Kidney (tissue), 14 donors: Measurements from ENCODE around the gene COX8C. TPM values are rescaled to one million over a fixed set of nuclear protein-coding genes. Genes with fewer than 3 reads are reported as not detected.

Experiments
- DNase-seq, 5 donors: peaks; one replicate each; pipeline ENCODE4 v3.0.0-alpha.2; 2013 to 2020
- FAIRE-seq: peaks from 2 replicates; lab custom pipeline; 2012; peaks lifted over from hg19 to GRCh38; lab: Jason Lieb, UNC
- H3K27ac ChIP-seq, 2 donors: one replicate each; pipeline ENCODE4 v1.7.0; 2013; ENCODE audit warnings: low read depth in 2 of 2, low read length in 2 of 2, inconsistent platforms in 1 of 2
- H3K27me3 ChIP-seq: one replicate; pipeline ENCODE4 v1.7.1; 2013; ENCODE audit warnings: low read length, inconsistent platforms; ENCODE audit not compliant: control insufficient read depth, insufficient read depth
- H3K36me3 ChIP-seq, 3 donors: one replicate each; pipeline versions ENCODE4 v1.7.0 to v1.7.1; 2013; ENCODE audit warnings: low read length in 3 of 3, control low read depth in 1 of 3, inconsistent platforms in 1 of 3; ENCODE audit not compliant: insufficient read depth in 3 of 3, control insufficient read depth in 2 of 3
- H3K4me1 ChIP-seq, 3 donors: one replicate each; pipeline versions ENCODE4 v1.7.0 to v1.7.1; 2013; ENCODE audit warnings: low read length in 3 of 3, inconsistent platforms in 1 of 3, low read depth in 1 of 3; ENCODE audit not compliant: control insufficient read depth in 2 of 3, insufficient read depth in 2 of 3
- H3K4me3 ChIP-seq, 3 donors: one replicate each; pipeline versions ENCODE4 v1.7.0 to v1.8.1; 2013; ENCODE audit warnings: low read length in 3 of 3, control low read depth in 1 of 3, inconsistent platforms in 1 of 3
- H3K9ac ChIP-seq, 3 donors: one replicate each; pipeline versions ENCODE4 v1.7.0 to v1.7.1; 2013; ENCODE audit warnings: low read length in 3 of 3, control low read depth in 1 of 3, inconsistent platforms in 1 of 3
- H3K9me3 ChIP-seq, 3 donors: one replicate each; pipeline versions ENCODE4 v1.7.0 to v1.7.1; 2013; ENCODE audit warnings: low read length in 3 of 3, control low read depth in 1 of 3, inconsistent platforms in 1 of 3; ENCODE audit not compliant: control insufficient read depth in 2 of 3, insufficient read depth in 1 of 3
- CTCF ChIP-seq: IDR thresholded peaks from 3 replicates; pipeline ENCODE4 v1.5.1; 2012; ENCODE audit warnings: mild to moderate bottlenecking, moderate library complexity, borderline replicate concordance; ENCODE audit not compliant: insufficient read depth; ENCODE audit errors: extremely low read depth
- intact Hi-C: fragments of 100-400 bp; cut with DNase I; formaldehyde crosslinking; loops from one replicate; pipeline ENCODE4 v1.11.1; 2022
- polyA plus RNA-seq: library from polyadenylated mRNA; stranded (reverse); fragments of 350-450 nt; fragmentation: Illumina TruSeq; extraction: RNeasy Lipid Tissue Mini Kit (QIAGEN cat#74804); gene quantifications from one replicate; pipeline ENCODE4 v1.2.3, GENCODE V29; 2014; ENCODE audit warnings: low read depth, low replicate concordance; ENCODE audit not compliant: insufficient read depth
- total RNA-seq: library from RNA; stranded (reverse); fragmentation: NEBNext Ultra II Directional; extraction: Animal tissue kit (Norgen Biotek cat#: 25700); gene quantifications from one replicate; pipeline ENCODE4 v1.2.1, GENCODE V29; 2021
- donor health status: control.
- donor health status: control.
- donor health status: control.
- donor health status: control.
- donor health status: control.
- donor health status: DM: yes; HTN: yes; CAD: no.
- donor health status: Normal renal cell carcinoma (clear cell type).

Gene COX8C
- total and polyA plus RNA-seq, 2 donors from 2014 or later: not detected

- DNase-seq (no peak), FAIRE-seq (no peak)
- Histone ChIP-seq H3K4me1 (peaks cover 3 to 6% (median 5%) of the 10 kb centered on the region in 3 donors), H3K27me3 (no peaks in the 10 kb centered on the region), H3K4me3 (no peak overlapping the region), H3K27ac (no peak overlapping the region), H3K9me3 (no peaks in the 10 kb centered on the region), H3K36me3 (no peaks in the 10 kb centered on the region), H3K9ac (no peak overlapping the region)
- intact Hi-C loops: no loop called here
- TF ChIP-seq CTCF: no peak
Observed at GRCh38 chr14:93323600-93324174, 23.3 kb upstream of the COX8C start.

- FAIRE-seq: no peak
- Histone ChIP-seq H3K9me3 (no peaks in the 10 kb centered on the region), H3K27ac (no peak overlapping the region), H3K9ac (no peak overlapping the region), H3K4me1 (peaks cover 0 to 16% (median 13%) of the 10 kb centered on the region in 3 donors), H3K4me3 (no peak overlapping the region), H3K27me3 (no peaks in the 10 kb centered on the region), H3K36me3 (no peaks in the 10 kb centered on the region)
- intact Hi-C loops: no loop called here
- DNase-seq: no peak
- no peak for TF ChIP-seq CTCF
Observed at GRCh38 chr14:93326196-93326595, 20.8 kb upstream of the COX8C start.

- FAIRE-seq: no peak
- no peak for DNase-seq
- no peaks in the 10 kb centered on the region for H3K27me3 ChIP-seq
- no peak overlapping the region for H3K4me3 ChIP-seq
- no peak overlapping the region for H3K9ac ChIP-seq
- no peaks in the 10 kb centered on the region for H3K9me3 ChIP-seq
- no peak overlapping the region for H3K27ac ChIP-seq
- no peak for TF ChIP-seq CTCF
- peaks cover 0 to 18% (median 15%) of the 10 kb centered on the region in 3 donors for H3K4me1 ChIP-seq
- intact Hi-C loops: no loop called here
- H3K36me3 ChIP-seq: no peaks in the 10 kb centered on the region
Observed at GRCh38 chr14:93328546-93328945, 18.4 kb upstream of the COX8C start.
